ENCODE results near the gene ARID1B.

DNA sequence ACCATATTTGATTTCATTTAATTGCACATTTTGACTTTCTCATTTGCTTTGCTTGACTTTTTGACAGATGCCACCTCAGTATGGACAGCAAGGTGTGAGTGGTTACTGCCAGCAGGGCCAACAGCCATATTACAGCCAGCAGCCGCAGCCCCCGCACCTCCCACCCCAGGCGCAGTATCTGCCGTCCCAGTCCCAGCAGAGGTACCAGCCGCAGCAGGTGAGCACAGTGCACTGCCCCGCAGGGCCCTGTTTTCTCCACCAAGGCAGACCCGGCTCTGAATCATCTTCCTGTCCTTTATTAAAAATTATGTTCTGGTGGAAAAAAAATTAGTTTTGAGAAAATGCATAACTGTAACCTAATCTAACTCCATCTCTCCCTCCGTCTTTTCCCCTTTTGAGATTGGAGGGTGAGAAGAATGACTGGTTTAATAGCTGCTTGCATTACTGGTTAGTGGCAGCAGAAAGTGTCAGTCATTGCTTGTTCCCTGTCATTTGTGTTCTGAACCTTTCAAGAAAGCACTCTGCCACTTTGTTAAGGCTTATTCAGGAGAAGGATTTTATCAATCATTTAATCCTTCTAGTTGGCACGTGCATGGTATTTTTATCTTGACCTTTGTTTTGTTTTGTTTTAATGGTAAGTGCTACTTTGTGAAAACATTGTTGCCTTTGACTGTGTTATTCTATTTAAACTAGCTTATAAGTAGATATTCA, 124.3 kb downstream of the ARID1B start:
- TF ChIP-seq, protein P1, sequence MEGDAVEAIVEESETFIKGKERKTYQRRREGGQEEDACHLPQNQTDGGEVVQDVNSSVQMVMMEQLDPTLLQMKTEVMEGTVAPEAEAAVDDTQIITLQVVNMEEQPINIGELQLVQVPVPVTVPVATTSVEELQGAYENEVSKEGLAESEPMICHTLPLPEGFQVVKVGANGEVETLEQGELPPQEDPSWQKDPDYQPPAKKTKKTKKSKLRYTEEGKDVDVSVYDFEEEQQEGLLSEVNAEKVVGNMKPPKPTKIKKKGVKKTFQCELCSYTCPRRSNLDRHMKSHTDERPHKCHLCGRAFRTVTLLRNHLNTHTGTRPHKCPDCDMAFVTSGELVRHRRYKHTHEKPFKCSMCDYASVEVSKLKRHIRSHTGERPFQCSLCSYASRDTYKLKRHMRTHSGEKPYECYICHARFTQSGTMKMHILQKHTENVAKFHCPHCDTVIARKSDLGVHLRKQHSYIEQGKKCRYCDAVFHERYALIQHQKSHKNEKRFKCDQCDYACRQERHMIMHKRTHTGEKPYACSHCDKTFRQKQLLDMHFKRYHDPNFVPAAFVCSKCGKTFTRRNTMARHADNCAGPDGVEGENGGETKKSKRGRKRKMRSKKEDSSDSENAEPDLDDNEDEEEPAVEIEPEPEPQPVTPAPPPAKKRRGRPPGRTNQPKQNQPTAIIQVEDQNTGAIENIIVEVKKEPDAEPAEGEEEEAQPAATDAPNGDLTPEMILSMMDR (IDR thresholded peaks at IDR 0.05): no peak
- no peak for TF ChIP-seq POLR2A (IDR thresholded peaks at IDR 0.05)
